ENCODE measurements around the gene SH3BP2.

Gene SH3BP2

GRCh38 chr4:2805712-2806389 is 13.0 kb downstream of the SH3BP2 start:
- TF ChIP-seq CTCF (IDR thresholded peaks at IDR 0.05; ENCODE audit: low read depth, low read length, missing control alignments) = no peak
- DNase-seq (ENCODE audit: low read depth) = no peak
- no peak overlapping the region for H3K4me3 ChIP-seq (ENCODE audit: low read depth, low read length)

- DNase-seq (ENCODE audit: low read depth) = no peak
- TF ChIP-seq CTCF (IDR thresholded peaks at IDR 0.05; ENCODE audit: low read depth, low read length, missing control alignments) = no peak
- H3K4me3 ChIP-seq (ENCODE audit: low read depth, low read length) = no peak overlapping the region
Observed at GRCh38 chr4:2806390-2807355, 13.8 kb downstream of the SH3BP2 start.

- DNase-seq (ENCODE audit: low read depth) = no peak
- H3K4me3 ChIP-seq (ENCODE audit: low read depth, low read length) = no peak overlapping the region
- no peak for TF ChIP-seq CTCF (IDR thresholded peaks at IDR 0.05; ENCODE audit: low read depth, low read length, missing control alignments)
Observed at GRCh38 chr4:2807571-2807970, 14.7 kb downstream of the SH3BP2 start.

- no peak overlapping the region for H3K4me3 ChIP-seq (ENCODE audit: low read depth, low read length)
- no peak for TF ChIP-seq CTCF (IDR thresholded peaks at IDR 0.05; ENCODE audit: low read depth, low read length, missing control alignments)
- no peak for DNase-seq (ENCODE audit: low read depth)
Observed at GRCh38 chr4:2808001-2808400, 15.1 kb downstream of the SH3BP2 start.

GRCh38 chr4:2809610-2810180 is 16.8 kb downstream of the SH3BP2 start:
- H3K4me3 ChIP-seq (ENCODE audit: low read depth, low read length) = no peak overlapping the region
- no peak for DNase-seq (ENCODE audit: low read depth)
- no peak for TF ChIP-seq CTCF (IDR thresholded peaks at IDR 0.05; ENCODE audit: low read depth, low read length, missing control alignments)

- no peak for TF ChIP-seq CTCF (IDR thresholded peaks at IDR 0.05; ENCODE audit: low read depth, low read length, missing control alignments)
- no peak overlapping the region for H3K4me3 ChIP-seq (ENCODE audit: low read depth, low read length)
- no peak for DNase-seq (ENCODE audit: low read depth)
Observed at GRCh38 chr4:2810388-2810787, 17.5 kb downstream of the SH3BP2 start.
